ENCODE results near the gene MYRIP. TPM values are rescaled to one million over a fixed set of nuclear protein-coding genes. Genes with fewer than 3 reads are reported as not detected.

Gene MYRIP
- total RNA-seq, 1 experiment from 2014 or later: 1.6 TPM

GRCh38 chr3:40248591-40248990 lies 439.2 kb downstream of the MYRIP start:
- DNase-seq (ENCODE audit: low spot score): no peak
- no peak for TF ChIP-seq SMAD4 (CRISPR knock-in tag; IDR thresholded peaks at IDR 0.05)
- TF ChIP-seq GTF2I (CRISPR knock-in tag; conservative IDR thresholded peaks at IDR 0.05): no peak
- TF ChIP-seq USF1 (CRISPR knock-in tag; IDR thresholded peaks at IDR 0.05): no peak
- no peak for TF ChIP-seq CREM (CRISPR knock-in tag; IDR thresholded peaks at IDR 0.05)
- no peak for TF ChIP-seq ATF1 (CRISPR knock-in tag; IDR thresholded peaks at IDR 0.05)
- TF ChIP-seq ZNF423 (CRISPR knock-in tag; IDR thresholded peaks at IDR 0.05): no peak
- no peak for TF ChIP-seq ERG (CRISPR knock-in tag; IDR thresholded peaks at IDR 0.05)
- TF ChIP-seq, protein P1, sequence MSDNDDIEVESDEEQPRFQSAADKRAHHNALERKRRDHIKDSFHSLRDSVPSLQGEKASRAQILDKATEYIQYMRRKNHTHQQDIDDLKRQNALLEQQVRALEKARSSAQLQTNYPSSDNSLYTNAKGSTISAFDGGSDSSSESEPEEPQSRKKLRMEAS (CRISPR knock-in tag; IDR thresholded peaks at IDR 0.05): no peak
- TF ChIP-seq SMAD3 (CRISPR knock-in tag; IDR thresholded peaks at IDR 0.05; ENCODE audit: borderline replicate concordance): no peak
- TF ChIP-seq, protein P2, sequence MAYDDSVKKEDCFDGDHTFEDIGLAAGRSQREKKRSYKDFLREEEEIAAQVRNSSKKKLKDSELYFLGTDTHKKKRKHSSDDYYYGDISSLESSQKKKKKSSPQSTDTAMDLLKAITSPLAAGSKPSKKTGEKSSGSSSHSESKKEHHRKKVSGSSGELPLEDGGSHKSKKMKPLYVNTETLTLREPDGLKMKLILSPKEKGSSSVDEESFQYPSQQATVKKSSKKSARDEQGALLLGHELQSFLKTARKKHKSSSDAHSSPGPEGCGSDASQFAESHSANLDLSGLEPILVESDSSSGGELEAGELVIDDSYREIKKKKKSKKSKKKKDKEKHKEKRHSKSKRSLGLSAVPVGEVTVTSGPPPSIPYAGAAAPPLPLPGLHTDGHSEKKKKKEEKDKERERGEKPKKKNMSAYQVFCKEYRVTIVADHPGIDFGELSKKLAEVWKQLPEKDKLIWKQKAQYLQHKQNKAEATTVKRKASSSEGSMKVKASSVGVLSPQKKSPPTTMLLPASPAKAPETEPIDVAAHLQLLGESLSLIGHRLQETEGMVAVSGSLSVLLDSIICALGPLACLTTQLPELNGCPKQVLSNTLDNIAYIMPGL (CRISPR knock-in tag; IDR thresholded peaks at IDR 0.05): no peak
- no peak for TF ChIP-seq MYBL2 (CRISPR knock-in tag; IDR thresholded peaks at IDR 0.05)
- TF ChIP-seq ZNF396 (CRISPR knock-in tag; IDR thresholded peaks at IDR 0.05; ENCODE audit: borderline replicate concordance): no peak
- TF ChIP-seq, protein P3, sequence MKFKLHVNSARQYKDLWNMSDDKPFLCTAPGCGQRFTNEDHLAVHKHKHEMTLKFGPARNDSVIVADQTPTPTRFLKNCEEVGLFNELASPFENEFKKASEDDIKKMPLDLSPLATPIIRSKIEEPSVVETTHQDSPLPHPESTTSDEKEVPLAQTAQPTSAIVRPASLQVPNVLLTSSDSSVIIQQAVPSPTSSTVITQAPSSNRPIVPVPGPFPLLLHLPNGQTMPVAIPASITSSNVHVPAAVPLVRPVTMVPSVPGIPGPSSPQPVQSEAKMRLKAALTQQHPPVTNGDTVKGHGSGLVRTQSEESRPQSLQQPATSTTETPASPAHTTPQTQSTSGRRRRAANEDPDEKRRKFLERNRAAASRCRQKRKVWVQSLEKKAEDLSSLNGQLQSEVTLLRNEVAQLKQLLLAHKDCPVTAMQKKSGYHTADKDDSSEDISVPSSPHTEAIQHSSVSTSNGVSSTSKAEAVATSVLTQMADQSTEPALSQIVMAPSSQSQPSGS (CRISPR knock-in tag; IDR thresholded peaks at IDR 0.05; ENCODE audit: borderline replicate concordance, low read depth): no peak
- no peak for TF ChIP-seq FOXP1 (CRISPR knock-in tag; IDR thresholded peaks at IDR 0.05; ENCODE audit: borderline replicate concordance)
- TF ChIP-seq GABPB1 (CRISPR knock-in tag; IDR thresholded peaks at IDR 0.05): no peak
- no peak for TF ChIP-seq JUN (CRISPR knock-in tag; IDR thresholded peaks at IDR 0.05)
- TF ChIP-seq ZMAT4 (CRISPR knock-in tag; IDR thresholded peaks at IDR 0.05): no peak
- H3K4me1 Mint-ChIP-seq: peaks cover 5% of the 10 kb centered on the region; the same call in 1 of the 2 replicates
- H3K27me3 Mint-ChIP-seq (ENCODE audit: low read depth): no peaks in the 10 kb centered on the region
- H3K9me3 Mint-ChIP-seq: no peaks in the 10 kb centered on the region
- H3K4me3 Mint-ChIP-seq: no peak overlapping the region
- H3K27ac Mint-ChIP-seq: no peak overlapping the region
- no peaks in the 10 kb centered on the region for H3K36me3 Mint-ChIP-seq
- POLR2A ChIA-PET: no interaction called here
- CTCF ChIA-PET: interaction anchor here (1.2 kb wide), 1 partner anchor 60 kb away, joined by 3 read pairs; no protein-coding TSS in a partner anchor
- no peak for ATAC-seq

- TF ChIP-seq OVOL2 (CRISPR knock-in tag; IDR thresholded peaks at IDR 0.05; ENCODE audit: borderline replicate concordance) (no peak), CREM (CRISPR knock-in tag; IDR thresholded peaks at IDR 0.05) (no peak), ZNF416 (CRISPR knock-in tag; IDR thresholded peaks at IDR 0.05) (no peak), FOXP4 (CRISPR knock-in tag; IDR thresholded peaks at IDR 0.05) (no peak)
- ATAC-seq: no peak
- POLR2A ChIA-PET: no interaction called here
- H3K36me3 Mint-ChIP-seq: no peaks in the 10 kb centered on the region
- CTCF ChIA-PET: no interaction called here
- no peak overlapping the region for H3K27ac Mint-ChIP-seq
- no peak overlapping the region for H3K4me3 Mint-ChIP-seq
- peaks cover 5% of the 10 kb centered on the region; the same call in 1 of the 2 replicates for H3K4me1 Mint-ChIP-seq
- H3K9me3 Mint-ChIP-seq: no peaks in the 10 kb centered on the region
- no peaks in the 10 kb centered on the region for H3K27me3 Mint-ChIP-seq (ENCODE audit: low read depth)
- no peak for DNase-seq (ENCODE audit: low spot score)
Measured at GRCh38 chr3:40249168-40249567, 439.8 kb downstream of the MYRIP start.
